Uterus (tissue), 2 donors: Measurements from ENCODE around the gene NUDT3.

Experiments
- POLR2A ChIP-seq, 2 donors: fragments of 450-650 bp; IDR thresholded peaks; one replicate each; pipeline ENCODE4 v1.6.1; 2016; ENCODE audit warnings: antibody characterized with exemption in 2 of 2, mild to moderate bottlenecking in 1 of 2, moderate library complexity in 1 of 2
- TF ChIP-seq, protein P1 (sequence below), 4 experiments: fragments of 200-600 bp in 2 of 4; fragments of 450-650 bp in 2 of 4; sonication (generic) in 2 of 4; IDR thresholded peaks; one replicate each; pipeline ENCODE4 v1.5.1; 2016 to 2019; ENCODE audit warnings: antibody characterized with exemption in 4 of 4, mild to moderate bottlenecking in 2 of 4, moderate library complexity in 1 of 4

- TF ChIP-seq, protein P1, sequence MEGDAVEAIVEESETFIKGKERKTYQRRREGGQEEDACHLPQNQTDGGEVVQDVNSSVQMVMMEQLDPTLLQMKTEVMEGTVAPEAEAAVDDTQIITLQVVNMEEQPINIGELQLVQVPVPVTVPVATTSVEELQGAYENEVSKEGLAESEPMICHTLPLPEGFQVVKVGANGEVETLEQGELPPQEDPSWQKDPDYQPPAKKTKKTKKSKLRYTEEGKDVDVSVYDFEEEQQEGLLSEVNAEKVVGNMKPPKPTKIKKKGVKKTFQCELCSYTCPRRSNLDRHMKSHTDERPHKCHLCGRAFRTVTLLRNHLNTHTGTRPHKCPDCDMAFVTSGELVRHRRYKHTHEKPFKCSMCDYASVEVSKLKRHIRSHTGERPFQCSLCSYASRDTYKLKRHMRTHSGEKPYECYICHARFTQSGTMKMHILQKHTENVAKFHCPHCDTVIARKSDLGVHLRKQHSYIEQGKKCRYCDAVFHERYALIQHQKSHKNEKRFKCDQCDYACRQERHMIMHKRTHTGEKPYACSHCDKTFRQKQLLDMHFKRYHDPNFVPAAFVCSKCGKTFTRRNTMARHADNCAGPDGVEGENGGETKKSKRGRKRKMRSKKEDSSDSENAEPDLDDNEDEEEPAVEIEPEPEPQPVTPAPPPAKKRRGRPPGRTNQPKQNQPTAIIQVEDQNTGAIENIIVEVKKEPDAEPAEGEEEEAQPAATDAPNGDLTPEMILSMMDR (IDR thresholded peaks at IDR 0.05), result no peak
- TF ChIP-seq POLR2A (IDR thresholded peaks at IDR 0.05), result no peak
Observed at GRCh38 chr6:34338811-34339210, 53.7 kb downstream of the NUDT3 start.
